NCI-H1092 treated with DMSO at 0.1 percent for 48 hours (cell line): Measurements from ENCODE around the gene PARD3.
"Not testable (repeated sequence)": the region's sequence is repeated elsewhere in the genome, so short reads cannot be mapped to it uniquely, and the experiment has no call there.

Source experiments
- DNase-seq: peaks from one replicate; lab custom pipeline; 2025; lab: John Stamatoyannopoulos, UW

PARD3 gene

DNA sequence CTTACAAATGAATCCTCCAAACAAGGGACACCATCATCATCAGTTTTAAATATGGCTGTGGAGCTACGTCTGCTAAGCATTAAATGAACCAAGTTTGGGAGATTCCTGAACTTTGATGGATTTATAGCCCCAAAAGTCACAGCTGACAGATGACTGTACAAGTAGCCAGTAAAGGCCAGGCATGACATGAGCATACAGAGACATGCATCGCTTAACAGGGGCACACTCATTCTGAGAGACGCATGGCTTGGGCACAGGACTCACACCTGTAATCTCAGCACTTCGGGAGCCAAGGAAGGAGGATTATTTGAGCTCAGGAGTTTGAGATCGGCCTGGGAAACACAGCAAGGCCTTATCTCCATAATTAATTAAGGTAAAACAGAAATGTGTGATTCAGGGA, 166.2 kb downstream of the PARD3 start:
- DNase-seq: no peak

DNA sequence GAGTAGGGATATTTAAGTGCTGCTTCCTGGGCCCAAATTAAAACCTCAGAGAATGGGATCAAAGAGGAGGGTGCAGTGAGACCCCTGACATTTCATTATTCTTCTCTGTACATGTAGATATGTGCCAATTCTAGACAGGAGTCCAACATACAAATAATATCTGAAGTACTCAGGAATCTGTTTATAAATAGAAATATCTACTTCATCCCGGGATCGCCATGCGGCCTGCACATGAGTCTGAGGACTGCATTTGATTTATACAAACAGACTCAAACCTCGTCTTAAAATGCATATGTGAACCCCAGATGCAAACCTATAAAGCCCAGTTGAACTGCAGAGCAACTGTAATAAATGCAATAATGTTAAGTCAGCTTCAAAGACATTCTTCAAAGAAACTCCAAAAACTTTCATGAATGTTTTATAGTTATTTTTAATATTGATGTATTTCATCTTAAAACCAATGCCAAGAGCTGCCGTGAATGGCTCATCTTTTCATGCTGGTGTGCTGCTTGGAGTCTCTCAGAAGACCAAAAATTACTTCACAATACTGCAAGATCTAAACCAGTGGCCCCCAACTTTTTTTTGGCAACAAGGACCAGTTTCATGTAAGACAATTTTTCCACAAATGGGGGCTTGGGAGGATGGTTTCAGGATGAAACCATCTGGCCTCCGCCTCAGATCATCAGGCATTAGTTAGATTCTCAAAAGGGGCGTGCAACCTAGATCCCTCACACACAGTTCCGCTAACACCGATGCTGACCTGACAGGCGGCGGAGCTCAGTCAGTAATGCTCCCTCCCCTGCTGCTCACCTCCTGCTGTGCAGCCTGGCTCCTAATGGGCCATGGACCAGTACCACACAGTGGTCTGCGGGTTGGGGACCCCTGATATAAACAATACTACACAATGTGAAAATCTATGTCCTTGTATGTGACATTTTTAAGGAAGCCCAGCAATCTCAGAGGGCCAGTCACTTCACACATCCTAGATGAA, 166.9 kb downstream of the PARD3 start:
- no peak for DNase-seq

DNA sequence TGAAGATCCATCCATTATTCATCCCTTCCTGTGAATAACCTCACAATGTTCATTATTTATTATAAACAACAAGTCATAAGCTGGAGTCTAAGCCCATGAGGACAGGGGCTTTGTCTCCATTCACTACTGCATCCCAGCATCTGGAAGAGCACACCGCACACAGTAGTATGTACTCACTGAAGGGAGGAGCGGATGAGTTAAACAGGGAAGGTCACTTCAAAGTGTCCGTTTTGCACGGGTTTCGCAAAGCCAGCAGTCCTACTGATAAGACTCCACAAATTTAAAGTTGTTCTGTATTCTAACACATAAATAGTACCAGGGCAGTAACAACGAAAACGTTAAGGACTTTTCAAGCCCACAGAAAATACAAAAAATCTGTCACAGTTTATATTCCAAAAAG, 167.9 kb downstream of the PARD3 start:
- DNase-seq: no peak

DNA sequence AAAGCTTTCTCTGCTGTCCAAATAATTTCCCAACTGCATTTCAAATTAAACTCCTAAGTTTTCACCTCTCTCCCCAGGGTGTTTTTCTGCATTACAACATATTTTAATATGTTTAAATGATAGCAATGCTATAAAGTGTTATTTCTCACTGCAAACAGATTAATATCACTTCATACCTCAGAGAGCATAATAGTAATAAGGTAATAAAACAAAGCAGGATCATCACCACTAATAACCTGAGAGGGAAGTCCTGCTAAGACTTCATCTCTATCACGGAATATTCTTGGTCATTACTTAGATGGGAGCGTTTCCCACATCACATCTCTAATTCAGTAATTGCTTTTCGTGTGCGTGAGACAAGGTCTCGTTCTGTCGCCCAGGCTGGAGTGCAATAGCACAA, 168.8 kb downstream of the PARD3 start:
- no peak for DNase-seq

DNA sequence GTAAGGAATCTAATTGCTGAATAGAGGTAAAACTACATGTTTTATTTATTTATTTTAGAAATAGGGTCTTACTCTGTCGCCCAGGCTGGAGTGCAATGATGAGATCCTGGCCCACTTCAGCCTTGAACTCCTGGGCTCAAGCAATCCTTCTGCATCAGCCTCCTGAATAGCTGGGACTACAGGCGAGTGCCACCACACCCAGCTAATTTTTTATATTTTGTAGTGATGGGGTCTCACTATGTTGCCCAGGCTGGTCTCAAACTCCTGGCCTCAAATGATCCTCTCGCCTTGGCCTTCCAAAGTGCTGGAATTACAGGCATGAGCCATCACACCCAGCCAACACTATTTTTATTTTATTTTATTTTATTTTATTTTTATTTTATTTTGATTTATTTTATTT, 170.3 kb downstream of the PARD3 start:
- not testable (repeated sequence) for DNase-seq

DNA sequence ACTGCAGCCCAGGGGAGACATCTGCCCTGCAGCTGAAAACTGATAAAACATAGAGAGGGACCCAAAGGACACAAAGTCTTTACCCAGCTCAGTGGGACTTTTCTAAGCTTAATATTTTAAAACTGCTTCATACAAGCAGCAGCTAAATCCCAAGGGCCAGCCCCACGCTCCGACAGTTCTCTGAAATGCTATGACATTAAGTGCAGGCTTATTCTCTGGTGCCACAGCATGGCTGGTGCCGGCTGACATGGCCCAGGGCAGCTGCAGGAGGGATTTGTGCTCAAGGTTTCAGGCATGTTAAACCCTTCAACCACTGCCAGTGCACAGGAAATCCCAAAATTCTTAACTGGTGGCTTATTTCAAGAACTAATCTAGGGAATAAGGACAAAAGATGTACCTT, 170.9 kb downstream of the PARD3 start:
- no peak for DNase-seq

DNA sequence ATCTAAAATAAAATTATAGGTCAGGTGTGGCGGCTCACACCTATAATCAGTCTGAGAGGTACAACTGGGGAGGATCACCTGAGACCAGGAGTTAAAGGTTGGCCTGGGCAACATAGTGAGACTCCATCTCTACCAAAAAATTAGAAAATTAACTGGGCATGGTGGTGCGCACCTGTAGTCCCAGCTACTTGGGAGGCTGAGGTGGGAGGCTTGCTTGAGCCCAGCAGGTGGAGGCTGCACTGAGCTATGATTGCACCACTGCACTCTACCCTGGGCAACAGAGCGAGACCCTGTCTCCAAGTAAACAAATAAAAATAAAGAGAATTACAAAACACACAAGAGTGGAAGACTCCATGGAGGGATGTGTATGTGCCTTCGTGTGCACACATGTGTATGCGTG, 171.5 kb downstream of the PARD3 start:
- no peak for DNase-seq

DNA sequence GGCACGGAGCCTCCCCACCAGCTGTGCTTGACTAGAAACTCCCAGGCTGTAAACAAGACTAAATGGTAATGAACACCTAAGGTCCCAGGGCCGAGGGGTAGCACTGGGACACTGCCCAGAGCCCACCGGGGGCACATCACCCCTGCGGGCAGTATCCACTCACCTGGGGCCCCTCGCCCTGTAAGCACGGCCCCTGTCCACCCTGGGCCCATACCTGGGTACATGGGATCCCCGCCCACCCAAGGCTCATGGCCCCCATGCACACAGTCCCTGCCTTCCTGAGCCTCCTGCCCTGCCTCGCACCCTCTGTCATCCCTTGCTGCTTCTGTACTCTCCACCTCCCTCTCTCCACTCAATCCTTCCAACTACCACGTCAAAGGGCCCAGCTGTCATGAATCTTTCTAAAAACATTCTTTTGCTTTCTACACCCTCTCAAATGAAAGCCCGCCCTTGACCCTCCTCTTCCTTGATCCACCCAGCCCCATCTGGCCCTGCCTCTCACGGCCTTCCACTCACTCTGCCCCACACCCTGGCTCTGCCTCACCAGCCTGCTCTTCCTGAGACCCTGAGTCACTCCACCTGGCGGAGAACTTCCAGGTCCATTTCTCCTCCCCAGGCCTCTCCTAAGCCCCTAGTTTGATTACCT, 173.1 kb downstream of the PARD3 start:
- no peak for DNase-seq

DNA sequence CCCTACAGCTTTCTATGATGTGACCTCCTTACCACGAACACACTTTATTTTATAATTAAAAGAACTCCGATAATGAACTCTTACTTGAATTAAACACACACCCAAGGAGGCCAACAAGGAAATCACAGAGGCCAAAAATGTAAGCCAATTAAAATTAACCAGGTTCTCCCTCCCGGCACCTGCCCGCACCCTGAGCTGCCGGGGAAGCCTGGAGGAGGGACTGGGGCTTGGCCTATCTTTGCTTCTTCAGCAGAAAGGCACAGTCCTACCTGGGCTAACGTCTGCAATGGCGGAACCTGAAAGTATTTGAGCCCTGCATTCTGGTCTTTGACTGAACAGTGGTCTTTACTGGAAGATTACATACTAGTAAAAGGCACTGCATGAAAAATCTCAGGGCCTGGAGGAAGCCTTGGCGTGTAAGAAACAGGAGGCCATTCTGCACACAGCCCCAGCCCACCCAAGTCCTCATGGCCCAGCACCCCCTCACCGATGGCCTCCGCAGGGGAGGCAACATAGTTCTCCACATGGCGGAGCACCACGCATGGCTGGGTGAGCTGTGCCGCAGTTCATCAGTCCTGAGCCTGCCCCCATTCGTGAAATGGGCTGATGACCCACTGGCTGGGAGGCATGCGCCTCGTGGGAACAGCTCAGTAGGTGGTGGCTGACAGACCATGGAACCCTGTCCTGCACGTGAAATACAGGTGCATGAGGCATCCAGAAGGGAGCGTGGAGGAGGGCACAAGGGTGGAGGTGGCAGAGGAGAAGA, 173.8 kb downstream of the PARD3 start:
- DNase-seq: no peak

DNA sequence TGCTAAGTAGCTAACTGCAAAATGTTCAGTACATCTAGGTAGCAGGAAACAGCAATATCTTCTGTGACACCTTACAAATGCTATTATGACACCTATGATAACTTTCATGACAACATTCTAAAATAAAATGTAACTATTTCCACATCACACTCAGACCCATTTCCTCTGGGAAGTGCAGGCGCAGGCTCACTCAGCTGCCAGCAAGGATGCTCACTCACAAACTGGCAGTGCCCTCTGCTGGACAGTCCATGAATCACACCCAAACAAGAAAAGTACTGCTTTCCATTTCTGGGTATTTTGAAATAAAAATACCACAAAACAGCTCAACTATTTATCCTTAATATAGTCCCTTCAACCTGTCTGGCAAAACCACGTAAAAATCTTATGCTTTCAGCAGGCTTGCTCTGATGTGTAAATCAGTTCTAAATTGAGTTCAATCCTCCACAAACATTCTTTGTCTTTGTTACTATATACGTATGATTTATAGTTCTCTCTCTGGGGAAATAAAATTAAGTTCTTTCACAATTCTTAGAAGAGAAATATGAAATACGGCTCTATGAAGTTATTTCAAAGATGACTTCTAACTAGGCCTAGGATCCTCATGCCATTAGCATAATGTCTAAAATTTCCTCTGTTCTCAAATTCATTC, 176.6 kb downstream of the PARD3 start:
- DNase-seq: peak; percentile 34

DNA sequence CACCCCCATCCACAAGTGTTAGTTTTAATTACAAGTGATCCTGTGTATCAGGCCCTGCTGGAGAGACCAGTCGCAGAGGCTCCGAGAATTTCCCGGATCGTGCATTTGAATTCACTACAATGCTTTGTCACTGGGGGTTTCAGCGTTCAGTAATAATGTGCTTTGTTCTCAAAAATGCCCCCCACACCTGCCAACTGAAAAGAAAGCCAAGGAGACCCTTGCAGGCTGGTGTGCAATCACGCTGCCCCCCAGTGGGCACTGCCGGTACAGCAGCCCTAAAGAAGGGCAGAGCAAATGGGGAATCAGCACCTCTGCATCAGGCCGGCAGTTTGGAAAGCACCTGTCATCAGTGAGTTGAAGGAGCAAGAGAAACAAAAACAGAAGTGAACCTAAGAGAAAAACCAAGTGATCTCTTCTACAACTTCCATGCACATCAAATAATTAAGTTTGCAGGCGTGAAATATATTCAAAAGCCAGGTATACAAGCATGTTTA, 177.6 kb downstream of the PARD3 start:
- DNase-seq: peak; percentile 39

DNA sequence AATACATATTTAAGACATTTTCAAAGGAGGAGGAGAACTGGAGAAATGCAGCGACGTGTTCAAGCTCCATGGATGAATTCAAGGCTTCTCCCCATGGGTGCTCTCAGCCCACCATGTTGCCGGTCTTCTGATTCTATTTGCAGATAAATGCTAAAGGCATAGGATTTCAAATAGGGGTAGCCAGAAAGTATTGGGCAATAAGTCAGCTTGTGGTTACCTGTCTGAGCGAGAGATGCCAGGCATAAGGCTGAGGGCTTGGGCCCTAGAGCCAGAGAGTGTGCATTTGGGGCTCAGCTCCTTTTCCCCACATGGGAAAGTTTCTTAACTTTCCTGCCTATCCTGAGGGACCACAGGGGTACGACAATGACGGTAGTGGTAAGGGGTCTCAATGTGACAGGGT, 180.0 kb downstream of the PARD3 start:
- no peak for DNase-seq

DNA sequence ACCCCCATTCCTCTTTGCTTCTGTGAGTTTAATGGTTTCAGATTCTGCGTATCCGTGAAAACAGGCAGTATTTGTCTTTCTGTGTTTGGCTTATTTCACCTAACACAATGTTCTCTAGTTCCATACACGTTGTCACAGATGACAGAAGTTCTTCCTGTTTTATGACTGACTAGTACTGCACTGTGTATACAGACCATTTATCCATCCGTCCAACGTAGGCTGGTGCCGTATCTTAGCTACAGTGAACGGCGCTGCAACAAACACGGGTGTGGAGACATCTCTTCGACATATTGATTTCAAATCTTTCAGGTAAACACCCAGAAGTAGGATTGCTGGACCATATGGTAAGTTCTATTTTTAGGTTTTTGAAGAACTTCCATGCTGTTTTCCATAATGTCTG, 181.7 kb downstream of the PARD3 start:
- no peak for DNase-seq

DNA sequence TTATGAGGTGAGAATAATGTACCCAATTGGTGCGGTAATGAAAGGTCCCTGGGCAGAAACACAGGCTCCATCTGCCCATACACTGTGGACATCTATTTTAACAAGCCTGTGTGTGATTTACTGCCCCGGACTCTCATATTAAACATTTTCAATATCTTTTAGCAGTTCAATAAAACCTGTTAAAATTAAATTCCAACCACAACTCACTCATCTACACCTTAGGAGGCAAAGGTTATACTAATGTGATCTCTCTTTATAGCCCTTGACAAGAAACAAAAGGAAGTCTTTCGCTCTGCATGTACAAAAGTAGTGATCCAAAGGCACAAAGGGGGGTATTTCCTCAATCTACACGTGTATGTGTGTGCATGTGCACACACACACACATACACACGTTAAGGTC, 186.0 kb downstream of the PARD3 start:
- DNase-seq: no peak

DNA sequence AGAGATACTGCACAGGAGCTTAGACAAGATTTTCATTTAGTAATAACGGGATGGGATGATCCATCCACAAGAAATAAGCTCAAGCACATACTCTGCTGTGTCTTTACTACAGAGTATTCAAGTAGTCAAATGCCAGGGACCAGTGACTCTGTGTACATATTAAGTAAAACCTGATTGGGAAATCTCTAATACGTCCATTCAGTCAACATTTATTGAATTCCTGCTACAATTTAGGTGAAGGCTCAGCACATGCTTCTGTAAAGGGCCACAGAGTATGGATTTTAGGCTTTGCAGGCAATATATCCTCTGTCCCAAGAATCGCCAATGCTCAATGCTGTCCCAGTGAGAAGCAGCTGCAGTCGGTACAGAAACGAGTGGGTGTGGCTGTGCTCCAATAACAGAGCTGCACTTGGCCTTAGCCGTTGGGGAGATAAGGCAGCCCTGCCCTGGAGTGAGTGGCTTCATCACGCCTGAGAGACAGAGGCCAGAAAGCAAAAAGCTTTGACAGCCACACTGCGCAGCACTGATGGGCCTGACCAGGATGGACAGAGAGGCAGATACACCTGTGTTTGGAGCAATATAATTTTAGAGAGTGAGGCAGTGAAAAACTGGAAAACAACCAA, 186.8 kb downstream of the PARD3 start:
- no peak for DNase-seq

DNA sequence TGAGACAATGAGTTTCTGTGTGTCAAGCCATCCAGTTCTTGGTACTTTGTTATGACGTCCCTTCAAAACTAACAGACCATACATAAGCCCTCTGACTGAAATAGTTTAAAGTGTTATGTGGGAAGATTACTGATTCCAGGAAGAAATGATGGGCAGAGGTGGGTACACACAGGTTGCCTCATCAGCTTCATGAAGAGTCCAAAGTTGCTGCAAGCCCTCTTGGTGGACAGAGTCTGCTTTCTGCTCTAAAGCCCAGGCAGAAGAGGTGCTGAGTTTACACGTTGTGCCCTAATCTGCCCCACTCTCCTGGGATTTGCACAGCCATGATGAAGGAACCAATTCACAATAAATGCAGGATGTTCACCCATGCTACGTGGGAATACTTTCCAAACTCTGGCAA, 187.4 kb downstream of the PARD3 start:
- no peak for DNase-seq

DNA sequence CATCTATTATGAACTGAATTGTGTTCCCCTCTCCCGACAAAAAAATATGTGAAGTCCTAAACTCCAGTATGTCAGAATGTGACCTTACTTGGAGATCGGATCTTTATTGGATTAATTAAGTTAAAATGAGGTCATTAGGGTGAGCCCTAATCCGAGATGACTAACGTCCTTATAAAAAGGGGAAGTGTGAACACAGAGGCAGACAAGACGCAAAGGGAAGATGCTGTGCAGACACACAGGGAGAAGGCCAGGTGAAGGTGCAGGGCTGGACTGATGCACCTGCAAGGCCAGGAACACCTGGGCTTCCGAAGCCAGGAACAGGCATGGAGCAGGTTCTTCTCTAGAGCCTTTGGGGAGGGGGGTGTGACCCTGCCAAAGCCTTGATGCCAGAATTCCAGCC, 187.8 kb downstream of the PARD3 start:
- no peak for DNase-seq

DNA sequence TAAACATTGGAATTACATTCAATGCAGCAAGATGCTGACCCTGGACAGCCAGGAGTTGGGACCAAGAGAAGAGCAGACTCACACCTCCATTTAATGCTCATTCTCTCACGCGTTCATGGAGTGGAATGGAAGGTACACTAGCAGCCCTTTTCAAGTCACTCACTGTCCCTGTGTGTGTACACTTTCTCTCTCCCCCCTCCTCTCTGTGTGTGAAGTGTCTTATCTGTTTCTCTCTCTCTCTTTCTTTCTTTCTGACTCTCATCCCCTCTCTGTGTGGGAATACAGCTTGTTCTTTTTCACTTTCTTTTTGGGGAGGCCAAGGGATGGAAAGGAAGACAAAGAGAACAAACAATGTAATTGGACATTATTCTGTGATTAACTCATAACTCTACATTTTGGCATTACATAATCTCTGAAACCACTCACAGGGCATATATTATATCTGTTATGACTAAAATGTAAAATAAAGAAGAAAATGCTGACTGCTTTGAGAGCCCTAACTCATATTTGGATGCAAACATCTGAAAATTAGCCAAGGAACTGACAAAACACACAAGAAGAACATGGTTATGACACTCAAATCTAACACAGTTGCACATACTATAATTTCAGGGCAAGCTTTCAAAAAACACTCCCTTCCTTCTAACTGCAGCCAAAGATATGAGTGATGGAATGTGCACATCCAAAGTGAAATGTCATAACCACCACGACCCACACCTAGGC, 188.8 kb downstream of the PARD3 start:
- no peak for DNase-seq

DNA sequence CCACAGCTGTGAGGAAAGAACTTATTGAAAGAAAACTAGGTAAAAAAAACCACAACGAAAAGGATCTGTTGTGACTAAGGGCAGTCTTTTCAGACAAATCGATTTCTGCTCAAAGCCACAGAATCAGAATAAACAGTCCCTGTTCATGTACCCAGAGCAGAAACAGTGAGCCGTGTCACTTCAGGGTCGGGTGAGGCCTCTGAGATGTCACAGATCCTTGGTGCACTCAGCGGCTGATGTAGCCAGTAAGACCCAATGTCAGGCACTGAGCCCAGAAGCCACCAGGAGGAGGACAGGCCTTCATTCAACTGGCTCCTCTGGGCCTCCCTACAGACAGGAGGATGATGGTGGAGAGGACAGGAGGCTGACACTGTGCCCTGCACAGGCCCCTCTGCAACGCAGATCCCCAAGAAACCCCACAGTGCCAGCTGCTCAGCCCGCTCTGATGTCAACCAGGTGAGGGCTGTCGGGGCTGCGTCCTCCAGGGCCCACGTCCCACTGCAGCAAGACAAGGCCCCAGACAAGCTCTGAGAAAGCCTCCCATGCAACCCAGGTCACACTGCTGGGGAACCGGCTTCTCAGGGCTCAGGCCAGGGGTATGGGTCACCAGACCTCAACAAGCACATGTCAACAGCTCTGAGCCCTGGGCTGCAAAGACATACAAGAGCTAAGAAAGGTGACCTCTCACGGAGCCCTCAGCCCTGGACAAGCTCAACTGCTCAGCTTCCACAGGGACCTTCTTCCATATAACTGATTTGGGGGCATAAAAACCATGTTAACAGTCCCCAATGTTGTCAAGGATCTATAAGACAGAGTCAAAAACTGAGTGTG, 190.6 kb downstream of the PARD3 start:
- no peak for DNase-seq

DNA sequence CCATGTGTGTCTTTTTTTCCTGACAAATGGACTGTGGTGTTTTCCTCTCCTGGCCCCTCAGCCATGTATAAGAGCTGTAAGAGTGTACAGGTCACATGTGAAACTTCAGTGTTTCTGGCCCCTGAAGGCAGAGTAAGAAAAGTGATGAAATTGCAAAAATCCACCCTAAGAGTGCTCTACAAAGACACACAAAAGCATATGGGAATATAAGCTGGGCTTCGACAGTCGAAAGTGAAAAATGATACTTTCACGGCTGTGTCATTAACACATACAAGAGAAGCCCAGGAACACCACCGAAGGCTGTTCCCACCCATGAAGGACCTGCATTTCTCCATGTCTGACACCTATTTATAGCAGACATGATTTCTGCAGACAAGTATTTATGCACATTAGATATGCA, 192.2 kb downstream of the PARD3 start:
- no peak for DNase-seq
